ENCODE results near the gene SUOX. TPM values are rescaled to one million over a fixed set of nuclear protein-coding genes. Genes with fewer than 3 reads are reported as not detected.
A peak's percentile ranks its signal among the peaks of the same experiment; 100 is the strongest.

The SUOX gene
- total RNA-seq, 1 donor from 2014 or later, result 21.2 TPM

DNA sequence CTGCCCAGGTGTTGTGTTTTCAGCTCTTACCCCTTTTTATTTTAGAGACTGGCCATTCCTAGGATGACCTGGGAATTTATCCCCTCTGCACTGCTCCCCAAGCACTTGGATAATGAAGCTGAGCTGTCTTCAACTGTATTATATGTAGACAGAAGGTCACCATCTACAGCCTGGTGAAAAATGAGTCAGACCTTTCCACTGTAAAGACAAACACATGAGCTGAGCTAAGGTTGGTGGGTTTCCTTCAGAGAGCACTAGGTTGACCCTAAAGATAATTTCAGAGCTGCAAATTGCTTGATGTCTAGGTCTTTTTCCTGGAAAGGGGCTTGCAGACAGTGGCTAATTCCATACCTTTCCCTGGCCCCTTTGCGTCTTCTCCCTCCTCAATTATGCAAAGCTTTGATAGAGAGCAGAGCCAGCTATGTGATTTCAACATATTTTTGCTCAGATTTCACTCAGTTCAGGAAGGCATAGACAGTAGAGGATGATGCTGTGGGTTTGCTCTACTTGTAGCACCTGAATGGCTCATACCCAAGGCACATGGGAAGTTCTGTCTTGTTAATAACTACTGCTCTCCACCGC, 14.5 kb downstream of the SUOX start:
- Mint-ChIP-seq H3K9me3 (no peaks in the 10 kb centered on the region), H3K36me3 (ENCODE audit: low read depth) (peaks cover 6% of the 10 kb centered on the region), H3K4me1 (ENCODE audit: low read depth) (peaks cover 46% of the 10 kb centered on the region), H3K27ac (peak overlapping the region; percentile 44), H3K4me3 (ENCODE audit: low read depth) (no peak overlapping the region), H3K27me3 (ENCODE audit: low read depth) (no peaks in the 10 kb centered on the region)
- intact Hi-C loops (cut with micrococcal nuclease), result no loop called here
- no peak for DNase-seq (ENCODE audit: low spot score)

DNA sequence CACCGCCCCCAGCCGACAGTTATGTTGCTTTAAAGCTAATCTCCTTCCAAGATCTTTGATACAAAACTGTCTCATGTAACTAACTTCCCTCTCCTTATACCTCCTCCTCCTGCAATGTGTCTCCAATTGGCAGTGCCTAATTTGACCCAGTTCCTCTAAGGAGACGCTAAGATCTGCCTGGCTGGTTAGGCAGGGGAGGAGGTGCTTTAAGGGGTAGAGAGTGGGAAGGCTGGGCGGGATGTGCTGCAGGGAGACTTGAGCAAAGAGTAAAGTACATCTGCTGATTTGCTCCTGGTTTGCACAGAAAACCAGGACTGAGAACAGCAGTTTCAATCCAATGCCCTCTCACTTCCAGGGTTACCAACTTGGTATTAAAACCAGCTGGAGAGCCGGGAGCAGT, 16.4 kb downstream of the SUOX start:
- intact Hi-C loops (cut with micrococcal nuclease), result no loop called here
- Mint-ChIP-seq H3K27me3 (ENCODE audit: low read depth) (no peaks in the 10 kb centered on the region), H3K36me3 (ENCODE audit: low read depth) (peaks cover 6% of the 10 kb centered on the region), H3K4me1 (ENCODE audit: low read depth) (peaks cover 36% of the 10 kb centered on the region), H3K4me3 (ENCODE audit: low read depth) (no peak overlapping the region), H3K27ac (no peak overlapping the region), H3K9me3 (no peaks in the 10 kb centered on the region)
- no peak for DNase-seq (ENCODE audit: low spot score)

DNA sequence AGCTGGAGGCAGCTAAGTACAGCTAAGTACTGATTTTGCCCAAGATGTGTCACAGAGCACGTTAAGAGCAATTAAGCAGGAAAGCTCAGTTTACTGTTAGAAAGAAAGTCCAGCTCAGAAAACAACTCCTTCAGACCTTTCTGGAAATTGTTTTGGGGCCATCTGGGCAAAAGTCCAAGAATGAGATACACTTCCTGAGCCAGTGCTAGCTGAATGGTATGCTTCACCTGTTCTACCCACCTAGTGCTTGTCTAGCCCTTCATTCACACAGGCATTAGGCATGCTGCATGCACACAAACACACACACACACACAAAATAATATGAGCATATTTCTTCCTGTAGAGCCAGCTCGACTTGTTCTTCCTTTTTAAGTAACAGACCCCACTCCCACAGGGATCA, 17.1 kb downstream of the SUOX start:
- no peaks in the 10 kb centered on the region for H3K27me3 Mint-ChIP-seq (ENCODE audit: low read depth)
- no peaks in the 10 kb centered on the region for H3K9me3 Mint-ChIP-seq
- peaks cover 32% of the 10 kb centered on the region for H3K4me1 Mint-ChIP-seq (ENCODE audit: low read depth)
- H3K36me3 Mint-ChIP-seq (ENCODE audit: low read depth), result peaks cover 7% of the 10 kb centered on the region
- H3K27ac Mint-ChIP-seq, result no peak overlapping the region
- no peak for DNase-seq (ENCODE audit: low spot score)
- intact Hi-C loops (cut with micrococcal nuclease), result no loop called here
- no peak overlapping the region for H3K4me3 Mint-ChIP-seq (ENCODE audit: low read depth)

DNA sequence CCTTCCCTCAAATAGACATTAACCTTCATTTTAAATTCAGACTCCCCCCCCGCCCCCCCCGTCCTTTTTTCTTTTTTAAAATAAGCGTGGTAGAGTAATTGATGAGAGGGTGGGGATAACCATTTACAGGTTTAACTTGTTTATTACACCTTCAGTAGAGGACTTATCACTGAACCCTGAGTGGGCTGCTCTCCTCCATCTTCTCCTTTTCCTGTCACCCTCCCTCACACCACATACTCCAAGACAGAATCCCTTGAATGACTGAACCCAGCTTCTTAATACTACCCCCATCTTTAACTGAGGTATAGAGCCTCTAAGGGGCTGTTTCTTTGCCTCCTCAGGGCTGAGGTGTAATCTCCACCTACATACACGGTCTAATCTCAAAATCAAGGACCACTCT, 20.1 kb downstream of the SUOX start:
- Mint-ChIP-seq H3K36me3 (ENCODE audit: low read depth) (peaks cover 13% of the 10 kb centered on the region), H3K4me3 (ENCODE audit: low read depth) (no peak overlapping the region)
- DNase-seq (ENCODE audit: low spot score), result no peak

DNA sequence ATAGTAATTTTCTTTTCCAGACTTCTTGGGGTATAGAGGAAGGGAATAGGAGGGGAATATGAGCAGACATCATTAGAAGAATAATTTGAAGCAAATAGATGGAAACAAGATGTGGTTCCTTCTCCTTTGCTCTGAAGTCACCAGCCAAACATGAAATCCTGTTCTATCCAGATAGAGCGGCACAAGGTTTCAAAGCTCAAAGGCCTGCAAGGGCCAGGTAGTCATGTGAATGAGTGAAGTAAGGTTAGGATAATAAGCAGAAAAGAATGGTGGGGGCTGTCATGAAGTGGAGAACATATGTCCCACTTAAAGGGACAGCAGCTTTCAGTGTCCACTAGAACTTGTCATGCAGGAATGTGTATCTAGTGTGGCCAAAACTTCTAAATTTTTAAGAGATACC, 21.3 kb downstream of the SUOX start:
- intact Hi-C loops (cut with micrococcal nuclease), result no loop called here
- H3K36me3 Mint-ChIP-seq (ENCODE audit: low read depth), result peaks cover 16% of the 10 kb centered on the region
- no peak overlapping the region for H3K27ac Mint-ChIP-seq
- no peaks in the 10 kb centered on the region for H3K27me3 Mint-ChIP-seq (ENCODE audit: low read depth)
- no peaks in the 10 kb centered on the region for H3K9me3 Mint-ChIP-seq
- peaks cover 34% of the 10 kb centered on the region for H3K4me1 Mint-ChIP-seq (ENCODE audit: low read depth)
- DNase-seq (ENCODE audit: low spot score), result no peak
- no peak overlapping the region for H3K4me3 Mint-ChIP-seq (ENCODE audit: low read depth)

More for the DNA sequence above, 20.1 kb downstream of the SUOX start:
- Mint-ChIP-seq H3K9me3 (no peaks in the 10 kb centered on the region), H3K27me3 (ENCODE audit: low read depth) (no peaks in the 10 kb centered on the region), H3K4me1 (ENCODE audit: low read depth) (peaks cover 29% of the 10 kb centered on the region), H3K27ac (no peak overlapping the region)
- intact Hi-C loops (cut with micrococcal nuclease), result no loop called here

DNA sequence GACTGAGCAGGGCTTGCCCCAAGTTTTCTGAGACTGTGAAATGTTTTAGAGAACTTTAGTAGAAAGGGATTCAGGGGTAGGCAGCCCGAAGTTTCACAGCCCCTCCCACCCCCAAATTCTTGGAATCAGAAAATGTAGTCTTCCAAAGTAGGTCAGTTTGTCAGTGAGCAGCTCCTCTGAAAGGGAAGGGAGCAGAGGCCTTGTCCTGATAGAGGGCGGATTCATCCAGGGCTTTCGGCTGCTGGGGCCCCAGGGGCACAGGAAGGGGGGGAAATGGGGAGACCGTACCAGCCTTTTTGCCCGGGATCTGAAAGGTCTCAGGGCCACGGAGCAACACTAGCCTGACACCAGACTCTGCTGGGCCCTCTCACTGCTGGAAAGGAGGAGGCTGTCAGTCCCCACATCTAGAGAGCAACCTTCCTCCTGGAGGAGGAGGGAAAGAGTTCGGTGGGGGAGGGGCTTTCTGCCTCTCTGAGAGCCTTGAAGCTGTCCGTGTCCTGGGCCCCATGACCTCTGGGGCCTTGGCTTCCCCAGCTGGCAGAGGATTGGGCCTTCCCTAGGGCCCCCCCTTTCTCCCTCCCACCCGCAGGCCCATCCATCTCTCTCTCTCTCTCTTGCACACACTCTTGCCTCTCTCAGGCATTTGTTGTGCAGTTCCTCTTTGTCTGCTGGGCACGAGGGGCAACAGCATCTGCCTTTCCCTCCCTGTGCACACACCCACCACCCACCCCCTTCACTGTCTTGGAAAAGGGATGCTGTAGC, 23.5 kb downstream of the SUOX start, which contains the start of gene IKZF4:
IKZF4 (plus strand) TSS at position 621 of the 762 bp plus-strand sequence. CDS start 451 bp downstream, outside the sequence.
- Mint-ChIP-seq H3K27ac (peak within 1 kb of the TSS; percentile 95), H3K9me3 (no peaks in the 10 kb centered on the region), H3K27me3 (ENCODE audit: low read depth) (no peaks in the 10 kb centered on the region), H3K4me1 (ENCODE audit: low read depth) (peaks cover 34% of the 10 kb centered on the region), H3K4me3 (ENCODE audit: low read depth) (peak within 1 kb of the TSS; percentile 95), H3K36me3 (ENCODE audit: low read depth) (peaks cover 25% of the 10 kb centered on the region)
- DNase-seq (ENCODE audit: low spot score), result no peak
- intact Hi-C loops (cut with micrococcal nuclease), result loop anchor here (1.0 kb wide), 3 partner anchors 9 to 23 kb away; partner anchors contain the start of genes RPS26 and SUOX

DNA sequence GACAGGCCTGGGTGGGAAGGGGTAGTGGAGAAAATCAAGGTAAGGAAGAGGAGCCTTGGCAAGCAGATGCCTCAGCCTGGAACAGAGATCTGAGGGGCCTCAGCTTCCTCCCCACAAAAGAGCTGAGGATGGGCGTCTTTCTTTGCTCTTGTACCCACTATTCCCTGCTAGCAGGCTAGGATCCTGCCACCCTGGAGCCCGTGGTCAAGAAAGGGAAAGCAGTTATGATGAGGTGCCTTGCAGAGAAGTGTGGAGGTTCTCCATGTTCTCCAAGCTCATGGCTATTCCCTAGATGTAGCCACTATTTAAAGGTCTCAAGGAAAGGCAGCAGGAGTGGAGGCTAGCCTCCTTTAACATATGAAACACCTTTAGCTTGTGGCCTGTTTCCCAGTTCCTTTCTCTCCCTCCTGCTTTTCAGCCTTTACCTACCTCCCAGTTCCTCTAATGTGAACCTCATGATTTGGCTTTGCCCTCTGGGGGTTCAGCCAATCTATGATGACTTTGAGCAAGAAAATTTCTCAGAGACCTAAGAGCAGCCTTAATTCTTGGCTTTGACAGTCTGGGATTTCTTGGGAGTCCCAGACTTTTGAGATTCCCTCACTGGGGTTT, 24.9 kb downstream of the SUOX start:
- Mint-ChIP-seq H3K4me3 (ENCODE audit: low read depth) (peak overlapping the region; percentile 95), H3K9me3 (no peaks in the 10 kb centered on the region), H3K36me3 (ENCODE audit: low read depth) (peaks cover 32% of the 10 kb centered on the region), H3K27ac (peak overlapping the region; percentile 95), H3K27me3 (ENCODE audit: low read depth) (no peaks in the 10 kb centered on the region), H3K4me1 (ENCODE audit: low read depth) (peaks cover 29% of the 10 kb centered on the region)
- no peak for DNase-seq (ENCODE audit: low spot score)
- intact Hi-C loops (cut with micrococcal nuclease), result loop anchor here (1.0 kb wide), 2 partner anchors 19 to 25 kb away; partner anchors contain the start of genes RPS26 and SUOX

DNA sequence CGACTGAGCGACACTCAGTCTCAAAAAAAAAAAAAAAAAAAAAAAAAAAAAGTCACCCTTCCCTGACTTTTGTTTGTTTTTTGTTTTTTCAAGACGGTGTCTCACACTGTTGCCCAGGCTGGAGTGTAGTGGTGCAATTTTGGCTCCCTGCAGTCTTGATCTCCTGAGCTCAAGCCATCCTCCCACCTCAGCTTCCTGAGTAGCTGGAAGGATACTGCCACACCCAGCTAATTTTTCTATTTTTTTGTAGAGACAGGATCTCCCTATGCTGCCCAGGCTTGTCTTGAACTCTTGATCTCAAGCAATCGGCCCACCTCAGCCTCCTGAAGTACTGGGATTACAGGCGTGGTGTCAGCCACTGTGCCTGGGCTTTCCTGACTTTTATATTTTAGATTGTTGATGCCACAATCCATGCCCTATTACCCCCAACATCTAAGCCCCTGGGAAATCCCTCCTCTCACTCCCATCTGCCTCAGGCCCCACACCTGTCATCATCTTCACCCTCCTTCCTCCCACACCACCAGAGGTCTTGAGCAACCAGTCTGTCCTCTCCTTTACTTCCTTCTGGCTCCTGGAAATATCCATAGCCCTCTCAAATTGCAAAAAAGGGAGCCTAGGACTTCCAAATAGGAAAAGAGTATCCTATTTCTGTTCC, 31.6 kb downstream of the SUOX start:
- Mint-ChIP-seq H3K4me1 (ENCODE audit: low read depth) (peaks cover 38% of the 10 kb centered on the region), H3K4me3 (ENCODE audit: low read depth) (no peak overlapping the region), H3K27ac (peak overlapping the region; percentile 44), H3K27me3 (ENCODE audit: low read depth) (no peaks in the 10 kb centered on the region), H3K9me3 (no peaks in the 10 kb centered on the region), H3K36me3 (ENCODE audit: low read depth) (peaks cover 70% of the 10 kb centered on the region)
- no peak for DNase-seq (ENCODE audit: low spot score)
- intact Hi-C loops (cut with micrococcal nuclease), result loop anchor here (1.0 kb wide), 2 partner anchors 8 to 32 kb away; no protein-coding TSS in a partner anchor

DNA sequence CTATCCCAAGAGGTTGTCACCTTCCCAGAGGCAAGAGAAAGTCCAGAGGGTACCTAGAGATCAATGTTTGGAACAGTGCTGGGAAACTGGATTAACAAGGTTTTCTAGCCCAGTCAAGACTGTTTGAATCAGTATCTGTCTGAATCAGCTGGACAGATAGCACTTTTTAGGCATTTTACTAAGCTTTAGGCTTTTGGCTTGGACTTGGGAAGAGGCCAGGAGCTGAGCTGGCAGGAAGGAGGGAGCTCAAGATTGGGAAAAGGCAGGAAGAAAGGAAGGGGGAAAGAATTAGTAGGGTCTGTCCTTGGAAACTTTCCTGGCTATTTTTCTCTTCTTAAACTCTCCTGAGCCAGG, 32.1 kb downstream of the SUOX start:
- H3K36me3 Mint-ChIP-seq (ENCODE audit: low read depth), result peaks cover 68% of the 10 kb centered on the region
- peaks cover 35% of the 10 kb centered on the region for H3K4me1 Mint-ChIP-seq (ENCODE audit: low read depth)
- no peak overlapping the region for H3K4me3 Mint-ChIP-seq (ENCODE audit: low read depth)
- H3K27me3 Mint-ChIP-seq (ENCODE audit: low read depth), result no peaks in the 10 kb centered on the region
- peak overlapping the region; percentile 44 for H3K27ac Mint-ChIP-seq
- intact Hi-C loops (cut with micrococcal nuclease), result loop anchor here (1.0 kb wide), 2 partner anchors 9 to 33 kb away; no protein-coding TSS in a partner anchor
- no peaks in the 10 kb centered on the region for H3K9me3 Mint-ChIP-seq
- DNase-seq (ENCODE audit: low spot score), result no peak

DNA sequence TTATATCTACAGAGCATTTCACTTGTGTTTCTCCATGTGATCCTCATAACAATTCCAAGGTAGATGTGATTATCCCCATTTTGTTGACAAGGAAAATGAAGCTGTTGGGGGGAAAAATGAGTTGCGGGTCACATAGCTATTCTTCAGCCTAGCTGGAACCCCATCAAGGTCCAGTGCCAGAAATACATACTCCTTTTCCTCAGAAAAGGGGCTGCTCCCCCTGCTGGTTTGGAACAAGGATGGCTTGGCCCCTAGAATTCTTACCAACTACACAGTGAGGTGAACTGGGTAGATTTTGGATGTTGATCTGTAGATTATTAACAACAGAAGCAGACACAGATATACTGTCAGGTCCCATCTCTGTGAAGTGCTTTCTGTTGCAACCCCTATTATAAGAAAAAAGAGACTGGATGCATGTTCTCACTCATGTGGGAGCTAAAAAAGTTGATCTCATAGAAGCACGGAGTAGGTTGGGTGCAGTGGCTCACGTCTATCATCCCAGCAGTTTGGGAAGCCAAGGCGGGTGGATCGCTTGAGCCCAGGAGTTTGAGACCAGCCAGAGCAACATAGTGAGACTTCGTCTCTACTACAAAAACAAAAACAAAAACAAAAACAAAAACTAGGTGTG, 32.7 kb downstream of the SUOX start:
- Mint-ChIP-seq H3K36me3 (ENCODE audit: low read depth) (peaks cover 74% of the 10 kb centered on the region), H3K9me3 (no peaks in the 10 kb centered on the region), H3K27me3 (ENCODE audit: low read depth) (no peaks in the 10 kb centered on the region), H3K4me3 (ENCODE audit: low read depth) (no peak overlapping the region), H3K4me1 (ENCODE audit: low read depth) (peaks cover 41% of the 10 kb centered on the region), H3K27ac (peak overlapping the region; percentile 29)
- DNase-seq (ENCODE audit: low spot score), result peak; percentile 27
- intact Hi-C loops (cut with micrococcal nuclease), result loop anchor here (1.0 kb wide), 2 partner anchors 9 to 33 kb away; no protein-coding TSS in a partner anchor

DNA sequence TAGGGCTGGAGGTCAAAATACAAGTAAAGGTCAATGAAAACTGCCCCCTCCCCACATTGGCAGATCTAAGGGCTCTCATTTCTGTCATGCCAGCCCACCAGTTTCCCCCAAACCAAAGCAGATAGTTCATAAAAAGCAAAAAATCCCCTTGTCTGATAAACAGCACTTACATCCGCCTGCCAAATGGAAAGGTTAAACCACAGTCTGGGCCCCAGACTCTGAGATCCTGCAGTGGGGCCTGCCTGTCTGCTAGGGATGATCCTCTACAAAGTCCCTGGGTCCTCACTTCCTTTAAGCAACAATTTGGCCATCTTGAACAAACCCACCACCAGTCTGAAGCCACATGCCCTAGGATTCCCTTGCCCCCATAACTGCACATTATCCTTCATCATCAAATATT, 34.9 kb downstream of the SUOX start:
- Mint-ChIP-seq H3K36me3 (ENCODE audit: low read depth) (peaks cover 78% of the 10 kb centered on the region), H3K9me3 (no peaks in the 10 kb centered on the region), H3K27me3 (ENCODE audit: low read depth) (no peaks in the 10 kb centered on the region), H3K4me1 (ENCODE audit: low read depth) (peaks cover 49% of the 10 kb centered on the region), H3K27ac (peak overlapping the region; percentile 80), H3K4me3 (ENCODE audit: low read depth) (peak overlapping the region; percentile 38)
- intact Hi-C loops (cut with micrococcal nuclease), result loop anchor here (1.0 kb wide), 1 partner anchor 9 kb away; the partner anchor contains the start of gene RPS26
- no peak for DNase-seq (ENCODE audit: low spot score)
